HEK293 (cell line): ENCODE results near the gene LACC1.

Experiments
- HOXA7 ChIP-seq: sonication (generic); formaldehyde crosslinking; IDR thresholded peaks from 2 replicates; pipeline ENCODE4 v1.8.1; 2022; ENCODE audit warnings: missing genetic modification reagents, borderline replicate concordance
- IKZF3 ChIP-seq: fragments of 450-650 bp; IDR thresholded peaks from 2 replicates; pipeline ENCODE4 v1.5.0; 2018; ENCODE audit warnings: missing biosample characterization, mild to moderate bottlenecking, missing genetic modification characterization, moderate library complexity
- KLF1 ChIP-seq: fragments of 450-650 bp; formaldehyde crosslinking; IDR thresholded peaks from 2 replicates; pipeline ENCODE4 v1.5.1; 2016; ENCODE audit warnings: missing biosample characterization, missing genetic modification characterization
- MEIS1 ChIP-seq: sonication (generic); formaldehyde crosslinking; IDR thresholded peaks from 2 replicates; pipeline ENCODE4 v1.8.1; 2022; ENCODE audit warnings: missing genetic modification reagents, mild to moderate bottlenecking, borderline replicate concordance
- SP7 ChIP-seq: fragments of 450-650 bp; formaldehyde crosslinking; IDR thresholded peaks from 2 replicates; pipeline ENCODE4 v1.5.1; 2016; ENCODE audit warnings: missing biosample characterization, missing genetic modification characterization
- ZBTB7A ChIP-seq: fragments of 450-650 bp; formaldehyde crosslinking; IDR thresholded peaks from 2 replicates; pipeline ENCODE4 v1.5.1; 2016; ENCODE audit warnings: low read depth, missing biosample characterization, missing genetic modification characterization
- ZNF112 ChIP-seq: fragments of 450-650 bp; formaldehyde crosslinking; IDR thresholded peaks from 2 replicates; pipeline ENCODE4 v1.5.0; 2017; ENCODE audit warnings: missing biosample characterization, missing genetic modification characterization
- ZNF133 ChIP-seq: fragments of 450-650 bp; formaldehyde crosslinking; IDR thresholded peaks from 2 replicates; pipeline ENCODE4 v1.5.1; 2016; ENCODE audit warnings: missing biosample characterization, missing genetic modification characterization
- ZNF239 ChIP-seq: fragments of 450-650 bp; formaldehyde crosslinking; IDR thresholded peaks from 2 replicates; pipeline ENCODE4 v1.5.1; 2016; ENCODE audit warnings: missing biosample characterization, missing genetic modification characterization
- ZNF24 ChIP-seq: fragments of 450-650 bp; formaldehyde crosslinking; IDR thresholded peaks from 2 replicates; pipeline ENCODE4 v1.5.1; 2016; ENCODE audit warnings: missing biosample characterization, missing genetic modification characterization
- ZNF311 ChIP-seq: fragments of 450-650 bp; formaldehyde crosslinking; IDR thresholded peaks from 2 replicates; pipeline ENCODE4 v1.5.1; 2017; ENCODE audit warnings: missing biosample characterization, missing genetic modification characterization, borderline replicate concordance
- ZNF366 ChIP-seq: fragments of 450-650 bp; formaldehyde crosslinking; conservative IDR thresholded peaks from 2 replicates; pipeline ENCODE4 v1.5.1; 2016; ENCODE audit warnings: missing biosample characterization, missing genetic modification characterization
- ZNF521 ChIP-seq: fragments of 450-650 bp; formaldehyde crosslinking; IDR thresholded peaks from 2 replicates; pipeline ENCODE4 v1.5.1; 2017; ENCODE audit warnings: missing biosample characterization, mild to moderate bottlenecking, missing genetic modification characterization
- TF ChIP-seq, protein P1 (sequence below): fragments of 450-650 bp; formaldehyde crosslinking; IDR thresholded peaks from 2 replicates; pipeline ENCODE4 v1.5.1; 2016; ENCODE audit warnings: missing biosample characterization, missing genetic modification characterization

DNA sequence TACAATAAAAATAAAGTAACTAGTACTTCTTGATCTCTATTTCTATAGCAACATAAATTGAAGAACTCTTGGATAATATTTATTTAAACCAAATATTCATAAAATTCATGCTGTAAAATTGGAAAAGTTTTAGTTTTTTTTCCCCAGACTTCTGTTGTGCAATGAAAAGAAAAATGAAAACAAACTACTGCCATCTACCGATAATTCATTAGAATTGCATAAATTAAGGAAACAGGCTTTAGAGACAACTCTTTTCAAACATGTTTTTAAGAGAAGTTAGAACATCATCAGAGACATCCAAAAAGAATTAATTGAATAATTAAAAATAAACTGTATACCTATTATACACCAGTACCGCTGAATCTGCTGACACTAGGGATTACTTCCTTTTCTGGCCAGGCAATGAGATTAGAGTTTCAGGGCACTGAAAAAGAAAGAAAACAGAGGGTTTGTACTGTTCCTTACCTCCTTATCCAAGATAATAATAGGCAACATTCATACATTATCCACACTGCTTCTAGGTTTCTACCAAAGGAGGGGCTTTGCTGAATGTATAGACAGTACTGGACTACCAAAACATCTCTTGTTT is 5.1 kb upstream of the LACC1 start:
- TF ChIP-seq, protein P1, sequence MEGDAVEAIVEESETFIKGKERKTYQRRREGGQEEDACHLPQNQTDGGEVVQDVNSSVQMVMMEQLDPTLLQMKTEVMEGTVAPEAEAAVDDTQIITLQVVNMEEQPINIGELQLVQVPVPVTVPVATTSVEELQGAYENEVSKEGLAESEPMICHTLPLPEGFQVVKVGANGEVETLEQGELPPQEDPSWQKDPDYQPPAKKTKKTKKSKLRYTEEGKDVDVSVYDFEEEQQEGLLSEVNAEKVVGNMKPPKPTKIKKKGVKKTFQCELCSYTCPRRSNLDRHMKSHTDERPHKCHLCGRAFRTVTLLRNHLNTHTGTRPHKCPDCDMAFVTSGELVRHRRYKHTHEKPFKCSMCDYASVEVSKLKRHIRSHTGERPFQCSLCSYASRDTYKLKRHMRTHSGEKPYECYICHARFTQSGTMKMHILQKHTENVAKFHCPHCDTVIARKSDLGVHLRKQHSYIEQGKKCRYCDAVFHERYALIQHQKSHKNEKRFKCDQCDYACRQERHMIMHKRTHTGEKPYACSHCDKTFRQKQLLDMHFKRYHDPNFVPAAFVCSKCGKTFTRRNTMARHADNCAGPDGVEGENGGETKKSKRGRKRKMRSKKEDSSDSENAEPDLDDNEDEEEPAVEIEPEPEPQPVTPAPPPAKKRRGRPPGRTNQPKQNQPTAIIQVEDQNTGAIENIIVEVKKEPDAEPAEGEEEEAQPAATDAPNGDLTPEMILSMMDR (tag by site-specific recombination), result no peak
- TF ChIP-seq ZNF239 (tag by site-specific recombination) (no peak), ZBTB7A (tag by site-specific recombination) (no peak), ZNF112 (tag by site-specific recombination) (no peak), HOXA7 (CRISPR knock-in tag) (no peak), SP7 (tag by site-specific recombination) (no peak), ZNF366 (no peak), MEIS1 (CRISPR knock-in tag) (no peak), ZNF133 (tag by site-specific recombination) (no peak), IKZF3 (tag by site-specific recombination) (no peak), ZNF311 (tag by site-specific recombination) (no peak), ZNF24 (tag by site-specific recombination) (no peak), ZNF521 (tag by site-specific recombination) (no peak), KLF1 (tag by site-specific recombination) (no peak)
